NCI-H1930 (cell line): ENCODE measurements around the gene ISOC2.
"Not testable (repeated sequence)": the region's sequence is repeated elsewhere in the genome, so short reads cannot be mapped to it uniquely, and the experiment has no call there.

Experiments used
- DNase-seq, 2 experiments: peaks; one replicate each; lab custom pipeline; 2025; lab: John Stamatoyannopoulos, UW

Gene ISOC2, protein sequence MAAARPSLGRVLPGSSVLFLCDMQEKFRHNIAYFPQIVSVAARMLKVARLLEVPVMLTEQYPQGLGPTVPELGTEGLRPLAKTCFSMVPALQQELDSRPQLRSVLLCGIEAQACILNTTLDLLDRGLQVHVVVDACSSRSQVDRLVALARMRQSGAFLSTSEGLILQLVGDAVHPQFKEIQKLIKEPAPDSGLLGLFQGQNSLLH

DNA sequence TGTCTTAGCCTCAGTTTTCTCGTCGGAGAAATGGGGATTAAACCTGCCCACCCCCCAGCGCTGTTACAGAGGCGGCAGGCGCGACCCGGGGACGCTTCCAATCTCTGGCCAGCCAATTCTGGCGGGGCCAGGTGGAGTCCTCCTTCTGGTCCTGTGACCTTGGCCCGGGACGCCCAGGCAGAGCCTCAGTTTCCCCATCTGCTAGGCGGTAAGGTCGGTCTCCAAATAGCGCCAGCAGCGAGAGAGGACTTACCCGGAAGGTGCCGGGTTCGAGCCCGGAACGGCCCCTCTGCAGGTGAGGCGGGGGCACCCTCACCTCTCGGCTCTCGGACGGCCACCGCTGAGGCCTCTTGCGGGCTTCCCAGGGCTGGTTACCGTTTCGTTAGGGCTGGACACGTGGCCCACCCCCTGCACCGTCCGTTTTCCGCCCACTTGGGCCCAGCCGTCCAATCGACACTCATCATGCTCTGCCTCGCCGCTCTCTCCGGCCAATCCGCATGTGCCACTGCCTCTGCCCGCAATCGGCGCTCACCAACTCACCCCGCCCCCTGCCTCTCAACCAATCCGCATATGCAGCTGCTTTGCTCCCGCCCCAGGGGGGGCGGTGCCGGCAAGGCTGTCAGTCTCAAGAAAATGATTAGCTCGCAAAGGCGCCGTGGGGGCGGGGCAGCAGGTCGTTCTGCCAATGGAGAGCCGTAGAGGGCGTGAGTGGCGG is at the start of gene ISOC2:
TSS of gene ISOC2 (minus strand) at position 384 of the 715 bp plus-strand sequence. CDS start 5,156 bp downstream, outside the sequence.
- peak; percentile 99 for DNase-seq

DNA sequence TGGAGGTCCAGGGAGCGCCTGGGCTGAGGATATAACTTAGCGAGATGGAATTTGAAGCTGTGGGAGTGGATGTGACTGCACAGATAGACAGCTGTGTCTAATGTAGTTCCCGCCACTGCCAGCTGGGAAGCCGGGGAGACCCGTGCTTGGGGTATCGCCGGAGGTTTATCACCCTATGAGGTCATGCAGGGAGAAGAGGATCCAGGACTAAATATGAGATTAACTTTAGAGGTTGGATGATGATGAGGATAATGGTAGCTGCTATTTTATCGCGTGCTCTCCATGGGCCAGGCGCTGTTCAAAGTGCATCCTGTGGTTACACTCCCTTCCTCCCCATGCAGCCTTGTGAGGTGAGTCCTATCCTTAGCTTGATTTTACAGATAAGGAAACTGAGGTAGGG is 46.7 kb upstream of the ISOC2 start:
- no peak for DNase-seq

DNA sequence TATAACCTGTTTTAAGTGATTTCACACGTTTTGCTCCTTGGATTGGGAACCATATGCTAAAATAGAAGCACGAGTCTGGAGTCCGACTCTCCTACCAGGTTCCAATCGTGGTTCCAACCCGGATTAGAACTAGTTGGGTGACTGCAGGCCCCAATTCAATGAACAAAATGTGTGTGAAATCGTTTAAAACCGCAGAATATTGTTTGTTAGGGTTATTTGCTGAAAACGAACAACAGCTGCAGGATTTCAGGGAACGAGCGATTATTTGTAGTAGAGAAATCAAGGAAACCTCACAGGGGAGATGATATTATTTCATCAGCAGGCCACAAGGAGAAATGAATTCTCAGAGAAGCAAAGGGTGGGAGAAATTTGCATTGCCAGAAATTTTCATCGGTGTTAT is 43.5 kb upstream of the ISOC2 start:
- DNase-seq: no peak

DNA sequence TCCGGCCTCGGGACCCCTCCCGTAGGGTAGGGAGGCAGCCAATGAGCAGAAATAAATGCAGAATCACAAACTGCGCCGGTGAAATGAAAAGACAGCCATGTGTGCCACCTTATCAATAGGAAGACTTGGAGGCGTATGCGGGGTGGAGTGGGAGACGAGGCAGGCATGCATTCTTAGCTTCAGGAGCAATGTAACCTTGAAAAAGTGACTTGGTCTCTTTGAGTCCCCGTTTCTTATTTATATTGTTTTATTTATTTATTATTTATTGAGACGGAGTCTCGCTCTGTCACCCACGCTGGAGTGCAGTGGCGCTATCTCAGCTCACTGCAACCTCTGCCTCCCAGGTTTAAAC is 42.8 kb upstream of the ISOC2 start:
- DNase-seq: no peak

DNA sequence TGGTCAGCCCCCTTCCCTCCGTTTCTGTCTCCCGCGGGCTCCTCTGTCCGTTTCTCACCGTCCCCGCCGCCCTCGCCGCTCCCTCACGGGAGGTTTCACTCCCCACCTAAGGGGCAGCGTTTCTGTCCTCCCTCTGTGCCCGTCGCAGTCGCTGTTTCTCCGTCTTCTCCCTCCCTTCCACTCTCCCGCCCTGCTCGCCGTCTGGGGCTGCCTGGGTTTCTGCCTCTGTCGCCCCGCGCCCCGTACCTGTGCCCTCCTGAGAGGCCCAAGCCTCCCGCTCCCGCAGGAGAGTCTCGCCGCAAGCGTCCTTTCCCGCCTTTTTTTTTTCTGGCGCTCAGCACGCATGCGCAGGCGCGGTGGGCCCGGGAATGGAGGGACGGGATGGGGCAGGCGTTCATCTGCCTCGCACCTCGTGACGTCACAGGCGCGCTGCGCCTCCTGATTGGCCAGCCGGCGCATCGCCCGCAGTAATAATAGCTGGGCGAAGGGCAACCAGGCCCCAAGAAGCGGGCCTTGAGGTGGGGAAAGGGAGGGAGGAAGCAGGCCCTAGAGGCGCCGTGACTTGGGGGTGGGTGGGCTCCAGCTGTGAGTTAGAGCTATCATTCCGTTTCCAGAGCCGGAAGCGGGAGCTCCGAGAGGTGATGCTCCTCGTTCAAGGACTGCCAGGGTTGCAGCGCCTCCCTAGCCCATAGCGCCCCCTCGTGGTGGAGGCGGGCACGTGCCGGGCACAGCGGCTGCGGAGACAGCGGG is 42.2 kb upstream of the ISOC2 start:
- DNase-seq: peak; percentile 94 to 98

DNA sequence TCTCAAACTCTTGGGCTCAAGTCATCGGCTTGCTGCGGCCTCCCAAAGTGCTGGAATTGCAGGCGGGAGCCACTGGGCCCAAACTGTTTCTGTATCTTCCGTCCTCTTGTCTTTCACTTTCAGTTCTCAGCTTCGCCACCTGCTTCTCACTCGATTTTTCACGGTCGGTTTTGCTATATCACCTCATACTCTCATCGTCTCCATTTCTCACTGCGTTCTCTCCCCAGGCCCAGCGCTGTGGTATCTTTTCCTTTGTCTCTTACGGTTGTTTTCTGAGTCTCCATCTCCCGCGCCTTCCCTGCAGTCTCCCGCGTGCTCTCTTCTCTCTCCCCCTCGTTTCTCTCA is 41.7 kb upstream of the ISOC2 start:
- DNase-seq: no peak

DNA sequence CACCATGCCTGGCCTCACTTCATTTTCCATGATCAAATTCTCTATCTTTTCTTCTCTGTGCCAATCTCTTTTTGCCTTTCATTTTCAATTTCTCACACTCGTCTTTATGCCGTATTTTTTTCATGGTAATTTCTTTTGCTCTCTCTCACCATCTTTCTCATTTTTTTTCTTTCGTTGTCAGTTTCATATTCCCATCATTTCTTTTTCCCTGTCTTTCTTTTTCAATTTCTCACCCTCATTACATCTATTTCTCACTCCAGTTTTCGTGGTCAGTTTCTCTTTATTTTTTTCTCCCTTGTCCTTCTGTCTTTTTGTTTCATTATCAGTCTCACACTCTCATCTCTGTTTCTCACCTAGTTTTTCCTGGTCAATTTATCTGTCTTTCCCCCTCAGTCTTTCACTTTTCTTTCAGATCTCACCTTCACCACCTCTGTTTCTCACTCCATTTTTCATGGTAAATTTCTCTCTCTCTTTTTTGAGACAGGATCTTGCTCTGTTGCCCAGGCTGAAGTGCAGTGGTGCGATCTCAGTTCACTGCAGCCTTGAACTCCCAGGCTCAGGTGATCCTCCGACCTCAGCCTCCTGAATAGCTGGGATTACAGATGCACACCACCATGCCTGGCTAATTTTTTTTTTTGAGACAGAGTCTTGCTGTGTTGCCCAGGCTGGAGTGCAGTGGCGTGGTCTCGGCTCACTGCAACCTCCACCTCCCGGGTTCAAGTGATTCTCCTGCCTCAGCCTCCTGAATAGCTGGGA is 40.9 kb upstream of the ISOC2 start:
- DNase-seq: no peak

DNA sequence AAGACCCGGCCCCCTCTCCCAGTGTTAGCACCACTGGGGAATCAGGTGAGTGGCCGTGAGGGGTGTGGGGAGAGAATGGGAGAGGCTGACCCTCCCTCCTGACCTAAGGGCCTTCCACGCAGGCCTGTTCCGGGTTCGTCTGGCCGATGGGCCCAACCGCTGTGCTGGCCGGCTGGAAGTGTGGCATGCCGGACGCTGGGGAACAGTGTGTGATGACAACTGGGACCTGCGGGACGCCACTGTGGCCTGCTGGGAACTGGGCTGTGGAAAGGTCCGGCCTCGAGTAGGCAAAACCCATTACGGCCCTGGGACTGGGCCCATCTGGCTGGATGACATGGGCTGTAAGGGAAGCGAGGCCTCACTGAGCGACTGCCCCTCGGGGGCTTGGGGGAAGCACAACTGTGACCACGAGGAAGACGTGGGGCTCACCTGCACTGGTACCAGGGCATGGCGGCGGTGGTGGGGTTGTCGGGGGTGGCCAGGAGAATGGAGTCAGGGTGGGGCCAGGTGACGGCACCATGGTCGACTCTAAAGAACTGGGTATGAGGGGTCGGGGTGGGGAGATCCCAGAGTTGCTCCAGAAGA is 39.0 kb upstream of the ISOC2 start:
- DNase-seq: no peak

DNA sequence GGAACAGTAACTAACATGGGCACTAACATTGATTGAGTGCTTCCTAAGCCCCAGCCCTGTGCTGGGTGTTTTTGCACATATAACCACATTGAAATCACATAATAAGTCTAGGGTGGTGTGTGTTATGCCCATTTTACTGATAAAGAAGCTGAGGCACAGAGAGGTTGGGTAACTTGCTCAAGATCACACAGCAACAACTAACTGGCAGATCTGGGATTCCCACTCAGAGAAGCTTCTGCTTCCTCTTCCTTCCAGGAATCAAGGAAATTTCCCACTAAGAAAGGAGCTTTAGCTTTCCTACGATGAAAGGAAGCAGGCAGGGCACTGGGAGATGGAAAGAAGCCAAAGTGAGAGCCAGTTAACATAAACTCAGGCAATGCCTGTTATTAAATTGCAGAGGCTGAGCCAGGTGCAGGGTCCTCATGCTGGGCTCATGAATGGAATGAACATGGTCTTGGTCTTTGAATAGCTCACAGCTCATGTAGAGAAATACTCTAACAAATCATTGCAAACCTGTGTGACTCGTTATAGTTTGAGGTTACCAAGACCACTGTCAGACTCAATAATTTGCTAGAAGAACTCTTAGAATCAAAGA is 36.9 kb upstream of the ISOC2 start:
- no peak for DNase-seq

DNA sequence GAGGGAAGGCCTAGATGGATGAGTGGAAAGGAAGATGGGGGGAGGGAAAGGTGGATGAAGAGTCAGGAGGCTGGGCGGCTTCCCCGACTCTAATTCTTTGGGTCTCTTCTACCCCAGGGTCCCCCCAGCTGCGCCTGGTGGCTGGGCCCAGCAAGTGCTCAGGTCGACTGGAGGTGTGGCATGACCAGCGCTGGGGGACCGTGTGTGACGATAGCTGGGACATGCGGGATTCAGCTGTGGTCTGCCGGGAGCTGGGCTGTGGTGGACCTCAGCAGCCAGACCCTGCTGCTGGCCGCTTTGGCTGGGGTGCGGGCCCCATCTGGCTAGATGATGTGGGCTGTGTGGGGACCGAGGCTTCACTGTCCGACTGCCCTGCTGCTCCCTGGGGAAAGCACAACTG is 36.3 kb upstream of the ISOC2 start:
- DNase-seq: no peak

DNA sequence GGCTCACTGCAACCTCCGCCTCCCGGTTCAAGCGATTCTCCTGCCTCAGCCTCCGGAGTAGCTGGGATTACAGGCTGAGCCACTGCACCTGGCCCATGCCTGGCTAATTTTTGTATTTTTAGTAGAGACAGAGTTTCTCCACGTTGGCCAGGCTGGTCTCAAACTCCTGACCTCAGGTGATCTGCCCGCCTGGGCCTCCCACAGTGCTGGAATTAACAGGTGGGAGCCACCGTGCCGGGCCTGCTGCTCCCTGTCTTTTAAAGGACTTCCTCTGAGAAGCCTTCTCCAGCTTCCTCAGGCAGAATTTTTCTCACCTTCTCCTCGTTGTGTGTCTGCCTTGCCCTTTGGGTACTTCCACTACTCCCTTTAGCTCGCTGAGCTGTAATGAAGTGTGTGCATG is 35.4 kb upstream of the ISOC2 start:
- DNase-seq: not testable (repeated sequence)

DNA sequence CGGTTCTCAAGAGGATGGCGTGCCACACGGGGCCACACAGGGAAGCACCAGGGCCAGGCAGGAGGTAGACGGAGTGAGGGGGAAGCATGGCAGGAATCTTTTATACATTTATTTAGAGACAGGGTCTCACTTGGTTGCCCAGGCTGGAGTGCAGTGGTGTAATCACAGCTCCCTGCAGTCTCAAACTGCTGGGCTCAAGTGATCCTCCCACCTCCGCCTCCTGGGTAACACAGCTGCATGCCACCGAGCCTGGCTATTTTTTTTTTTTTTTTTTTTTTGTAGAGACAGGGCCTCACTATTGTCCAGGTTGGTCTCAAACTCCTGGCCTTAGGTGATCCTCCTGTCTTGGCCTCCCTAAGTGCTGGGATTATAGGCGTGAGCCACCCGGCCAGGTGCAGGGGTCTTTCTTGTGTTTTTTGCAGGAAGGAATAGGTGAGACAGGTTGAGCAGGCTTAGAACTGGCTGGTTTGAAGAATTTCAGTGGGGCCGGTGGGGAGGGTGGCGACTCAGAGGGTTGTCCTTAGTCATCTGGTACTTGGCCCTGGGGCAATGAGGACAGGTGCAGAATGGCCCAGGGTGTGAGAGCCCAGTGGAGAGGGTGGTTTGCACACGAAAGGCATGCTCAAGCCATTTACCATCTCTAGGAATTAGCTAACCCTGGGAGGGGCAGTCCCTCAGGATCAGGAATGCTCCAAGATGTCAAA is 34.4 kb upstream of the ISOC2 start:
- no peak for DNase-seq

DNA sequence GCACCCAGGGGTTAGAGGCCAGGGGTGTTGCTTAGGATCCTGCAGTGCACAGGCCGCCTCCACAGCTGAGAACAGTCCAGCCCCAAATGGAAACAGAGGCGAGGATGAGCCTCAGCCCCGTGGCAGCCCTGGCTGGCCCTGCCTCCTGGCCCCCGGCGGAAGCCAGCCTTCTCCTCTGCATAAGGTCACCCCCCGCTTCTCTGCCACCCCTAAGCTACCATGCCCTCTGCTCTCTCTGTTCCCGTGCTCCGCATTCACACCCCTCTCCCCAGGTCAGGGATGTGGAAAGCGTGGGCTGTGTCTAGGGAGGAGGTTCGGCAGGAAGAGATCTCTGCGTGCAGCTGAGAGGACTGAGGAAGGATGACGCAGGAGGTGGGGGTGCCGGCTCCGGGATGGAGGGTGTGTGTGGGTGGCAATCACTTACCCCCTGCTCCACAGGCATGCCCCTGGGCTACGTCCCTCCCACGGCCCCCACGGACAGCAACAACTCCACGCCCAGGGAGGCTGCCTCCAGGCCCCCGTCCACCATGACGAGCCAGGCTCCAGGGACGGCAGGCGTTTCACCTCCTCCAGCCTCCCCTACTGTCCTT is 32.8 kb upstream of the ISOC2 start:
- no peak for DNase-seq

DNA sequence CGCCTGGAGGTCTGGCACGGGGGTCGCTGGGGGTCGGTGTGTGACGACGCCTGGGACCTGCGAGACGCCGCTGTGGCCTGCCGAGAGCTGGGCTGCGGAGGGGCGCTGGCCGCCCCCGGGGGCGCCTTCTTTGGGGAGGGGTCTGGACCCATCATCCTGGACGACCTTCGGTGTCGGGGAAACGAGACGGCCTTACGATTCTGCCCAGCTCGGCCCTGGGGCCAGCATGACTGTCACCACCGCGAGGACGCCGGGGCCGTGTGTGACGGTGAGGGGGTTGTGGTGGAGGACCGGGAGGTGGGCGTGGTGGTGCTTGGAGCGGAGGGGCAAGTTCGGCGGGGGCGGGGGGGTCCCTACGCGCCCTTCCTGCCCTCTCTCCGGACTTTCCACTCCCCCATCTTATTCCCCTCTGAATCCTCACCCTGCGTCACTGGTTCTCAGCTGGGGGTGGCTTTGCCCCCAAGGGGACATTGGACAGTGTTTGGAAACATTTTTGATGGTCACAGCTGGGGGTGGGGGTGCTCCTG is 32.3 kb upstream of the ISOC2 start:
- no peak for DNase-seq

DNA sequence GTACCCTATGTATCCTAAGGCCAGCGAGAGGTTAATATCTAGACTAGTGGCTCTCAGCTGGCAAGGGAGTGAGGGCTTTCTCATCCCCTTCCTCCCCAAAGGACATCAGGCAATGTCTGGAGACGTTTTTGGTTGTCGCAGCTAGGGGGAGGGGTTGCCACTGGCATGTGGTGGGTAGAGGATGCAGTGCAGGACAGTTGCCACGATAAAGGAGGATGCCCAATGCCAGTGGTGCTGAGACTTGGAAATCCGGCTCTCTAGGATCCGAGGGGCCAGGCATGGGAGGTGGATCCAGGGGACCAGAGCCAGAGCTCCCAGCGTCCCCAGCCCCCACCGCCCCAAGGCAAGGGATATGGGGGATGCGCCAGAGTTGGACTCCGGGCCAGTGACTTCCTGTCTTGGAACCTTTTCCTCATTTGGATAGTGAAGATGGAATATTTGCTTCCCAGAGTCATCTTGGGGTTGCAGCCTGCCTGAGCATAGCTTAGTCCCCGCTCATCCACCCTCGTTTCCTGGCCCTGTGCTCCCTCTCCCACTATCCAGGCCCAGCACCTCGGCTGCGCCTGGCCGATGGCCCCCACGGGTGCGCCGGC is 31.7 kb upstream of the ISOC2 start:
- DNase-seq: no peak

DNA sequence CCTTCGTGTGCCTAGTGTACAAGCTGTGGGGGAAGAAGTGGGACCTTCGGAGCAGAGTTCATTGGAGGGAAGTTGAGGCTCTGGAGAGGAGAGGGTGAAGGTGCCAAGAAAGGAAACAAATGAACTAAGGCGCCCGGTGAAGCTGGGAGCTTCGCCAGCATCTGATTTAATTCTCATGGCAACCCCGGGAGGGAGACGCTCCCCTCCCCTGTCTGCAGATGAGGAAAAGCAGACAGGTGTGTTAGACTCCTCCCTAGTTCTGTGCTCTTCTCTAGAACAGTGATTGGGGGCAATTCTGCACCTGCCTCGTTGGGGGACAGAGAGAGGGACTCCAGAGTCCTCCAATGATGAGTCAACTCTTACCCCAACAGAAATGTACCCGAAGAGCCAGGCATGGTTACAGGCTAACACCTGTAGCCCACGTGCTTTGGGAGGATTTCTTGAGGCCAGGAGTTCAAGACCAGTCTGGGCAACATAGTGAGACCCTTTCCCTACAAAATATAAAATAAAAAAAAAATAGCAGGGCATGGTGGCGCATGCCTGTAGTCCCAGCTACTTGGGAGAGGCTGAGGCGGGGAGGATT is 31.0 kb upstream of the ISOC2 start:
- DNase-seq: no peak

DNA sequence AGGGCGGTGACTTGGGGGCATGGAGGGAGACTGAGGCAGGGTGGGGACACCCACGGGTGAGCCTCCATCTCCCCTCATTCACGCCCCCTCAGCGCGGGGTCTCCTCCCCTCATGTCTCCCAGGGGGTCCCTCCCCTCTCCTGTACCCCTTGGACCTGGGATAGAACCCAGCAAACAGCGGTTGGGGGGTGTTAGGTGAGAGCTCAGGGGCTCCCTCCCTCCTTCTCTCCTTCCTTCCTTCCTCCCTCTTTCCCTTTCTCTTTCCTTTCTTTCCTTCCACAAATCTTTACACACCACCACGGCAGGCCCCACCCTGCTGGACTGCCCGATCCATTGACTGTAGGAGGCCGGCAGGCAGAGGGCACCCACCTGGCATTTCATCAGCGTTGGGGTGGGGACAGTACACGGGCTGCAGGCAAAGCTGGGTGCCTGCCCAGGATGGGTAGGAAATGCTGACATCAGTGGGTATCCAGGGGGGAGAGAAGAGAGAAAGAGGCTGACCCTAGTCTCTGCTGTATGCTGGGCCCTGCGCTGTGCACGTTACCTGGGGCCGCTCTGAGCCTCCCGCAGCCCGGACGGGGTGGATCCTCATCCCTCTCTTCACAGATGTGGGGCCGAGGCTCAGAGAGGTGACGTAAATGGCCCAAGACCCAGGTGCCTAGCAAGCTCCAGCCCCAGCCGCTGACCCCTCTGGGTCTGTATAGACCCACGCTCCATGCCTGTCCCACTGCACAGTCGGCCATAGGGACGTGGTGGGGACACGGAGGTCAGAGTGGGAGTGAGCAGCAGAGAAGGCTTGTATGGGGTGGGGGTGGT is 30.3 kb upstream of the ISOC2 start:
- DNase-seq: no peak

DNA sequence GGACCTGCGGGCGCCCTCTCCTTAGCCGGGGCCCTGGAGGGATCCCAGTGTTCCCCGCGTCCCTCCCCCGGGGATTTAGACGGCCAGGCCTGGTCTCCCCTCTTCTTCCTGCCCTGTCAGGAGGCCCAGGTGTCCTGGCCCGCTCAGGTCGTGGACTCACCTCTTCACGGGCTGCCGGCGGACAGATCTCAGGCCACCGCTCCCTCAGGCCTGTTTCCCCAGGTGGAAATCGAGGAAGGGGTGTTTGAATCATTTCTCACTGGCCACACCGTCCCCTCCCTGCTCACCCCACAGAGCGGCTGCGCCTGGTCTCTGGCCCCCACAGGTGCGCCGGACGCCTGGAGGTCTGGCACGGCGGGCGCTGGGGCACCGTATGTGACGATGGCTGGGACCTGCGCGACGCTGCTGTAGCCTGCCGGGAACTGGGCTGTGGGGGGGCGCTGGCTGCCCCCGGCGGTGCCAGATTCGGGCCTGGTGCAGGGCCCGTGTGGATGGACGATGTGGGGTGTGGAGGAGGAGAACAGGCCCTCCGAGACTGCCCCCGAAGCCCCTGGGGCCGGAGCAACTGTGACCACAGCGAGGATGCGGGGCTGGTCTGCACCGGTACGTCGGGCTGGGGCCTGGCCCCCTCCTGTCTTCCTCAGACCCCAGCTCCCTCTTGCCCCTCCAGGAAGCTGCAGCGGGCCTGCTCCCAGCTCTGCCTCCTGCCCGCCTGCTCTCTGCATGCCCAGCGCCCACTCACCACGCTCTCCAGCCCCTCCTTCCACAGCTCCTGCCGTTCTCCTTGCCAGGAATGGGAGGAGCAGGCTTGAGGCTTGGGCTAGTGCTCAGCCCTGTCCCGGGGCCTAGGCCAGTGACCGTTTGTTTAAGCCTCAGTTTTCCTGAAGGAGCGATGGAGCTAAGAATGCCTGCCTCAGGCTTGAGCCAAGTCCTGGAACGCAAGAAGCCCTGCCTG is 29.3 kb upstream of the ISOC2 start:
- DNase-seq: no peak
